Measurements from ENCODE around the gene GPR137B. TPM values are rescaled to one million over a fixed set of nuclear protein-coding genes. Genes with fewer than 3 reads are reported as not detected.

The GPR137B gene
- total and polyA plus RNA-seq, 4 experiments from 2014 or later = 4.1 to 11.8 (median 8.3) TPM

DNA sequence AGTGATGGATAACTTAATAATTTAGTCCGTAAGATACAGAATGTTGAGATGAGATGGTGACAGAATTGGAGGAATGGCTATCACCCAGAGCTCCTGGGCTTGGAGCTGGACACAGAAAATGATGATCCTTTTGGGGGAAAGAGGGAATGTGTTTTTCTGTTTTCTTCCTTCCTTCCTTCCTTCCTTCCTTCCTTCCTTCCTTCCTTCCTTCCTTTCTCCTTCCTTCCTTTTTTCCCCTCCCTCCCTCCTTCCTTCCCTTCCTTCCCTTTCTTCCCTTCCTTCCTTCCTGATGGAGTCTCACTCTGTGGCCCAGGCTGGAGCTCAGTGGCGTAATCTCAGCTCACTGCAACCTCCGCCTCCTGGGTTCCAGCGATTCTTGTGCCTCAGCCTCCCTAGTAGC is 2.8 kb upstream of the GPR137B start:
- ChIA-PET CTCF (ENCODE audit: partially characterized antibody) (no interaction called here), POLR2A (ENCODE audit: partially characterized antibody) (no interaction called here)
- Histone ChIP-seq H3K4me1 (ENCODE audit: insufficient read depth, low read length) (peaks cover 12% of the 10 kb centered on the region), H3K27ac (ENCODE audit: low read depth, low read length) (no peak overlapping the region), H3K27me3 (ENCODE audit: insufficient read depth, low read length) (no peaks in the 10 kb centered on the region), H3K36me3 (ENCODE audit: insufficient read depth, low read length) (no peaks in the 10 kb centered on the region), H3K9me3 (ENCODE audit: control insufficient read depth in 1 of 2, low read length in 2 of 2) (no peaks in the 10 kb centered on the region), H3K4me3 (ENCODE audit: low read length in 2 of 2) (no peak overlapping the region)
- peaks cover 23 to 29% of the 10 kb centered on the region in 2 donors for H3K27me3 Mint-ChIP-seq
- intact Hi-C loops (cut with micrococcal nuclease) = no loop called here
- no peak for DNase-seq
- H3K4me3 Mint-ChIP-seq = no peak overlapping the region
- H3K27ac Mint-ChIP-seq = no peak overlapping the region
- H3K4me1 Mint-ChIP-seq = peaks cover 12 to 31% (median 17%) of the 10 kb centered on the region in 4 donors
- H3K9me3 Mint-ChIP-seq = no peaks in the 10 kb centered on the region
- H3K36me3 Mint-ChIP-seq = peaks cover 0 to 11% of the 10 kb centered on the region in 2 donors

DNA sequence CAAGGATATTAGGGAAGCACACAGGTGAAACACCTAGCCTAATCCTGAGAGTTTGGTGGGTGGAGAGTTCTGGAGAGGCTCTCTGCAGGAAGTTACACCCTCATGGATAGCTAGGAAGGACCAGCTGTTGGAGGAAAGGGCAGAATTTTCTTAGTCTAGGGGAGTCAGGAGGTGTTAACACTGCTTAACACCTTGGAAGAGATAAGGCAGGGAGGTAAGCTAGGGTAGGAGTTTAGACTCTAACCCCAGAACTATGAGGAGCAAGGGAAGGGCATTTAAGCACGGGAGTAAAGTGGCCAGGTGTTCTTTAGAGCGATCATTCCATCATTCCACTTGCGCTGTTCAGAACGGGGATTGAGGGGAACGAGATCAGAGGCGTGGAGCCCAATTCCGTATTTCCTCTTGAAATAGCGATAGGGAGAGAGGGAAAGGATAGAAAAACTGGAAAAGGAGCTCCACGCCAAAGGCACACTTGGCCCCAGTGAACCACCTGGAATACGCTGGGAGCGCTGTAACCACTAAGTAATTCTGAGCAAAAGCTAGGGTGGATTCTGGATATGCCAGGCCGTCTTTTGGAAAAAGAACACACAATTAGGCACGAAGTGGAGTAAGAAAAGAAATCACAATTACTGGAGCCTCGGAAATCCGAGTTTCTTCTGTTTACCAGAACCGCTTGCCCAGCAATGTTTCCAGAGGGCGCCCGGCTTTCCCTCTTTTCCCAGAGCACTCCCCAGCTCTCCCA is 1.5 kb upstream of the GPR137B start:
- Mint-ChIP-seq H3K4me3 (peak overlapping the region; percentile 73 to 88 (median 86)), H3K36me3 (peaks cover 0 to 14% of the 10 kb centered on the region in 2 donors), H3K4me1 (peaks cover 18 to 43% (median 26%) of the 10 kb centered on the region in 4 donors), H3K9me3 (no peaks in the 10 kb centered on the region), H3K27ac (peak overlapping the region in 1 of 7 donors; percentile 31), H3K27me3 (peaks cover 19 to 20% of the 10 kb centered on the region in 2 donors)
- Histone ChIP-seq H3K4me1 (ENCODE audit: insufficient read depth, low read length) (peaks cover 18% of the 10 kb centered on the region), H3K4me3 (ENCODE audit: low read length in 2 of 2) (peak overlapping the region in 1 of 2 donors; percentile 27), H3K9me3 (ENCODE audit: control insufficient read depth in 1 of 2, low read length in 2 of 2) (no peaks in the 10 kb centered on the region), H3K36me3 (ENCODE audit: insufficient read depth, low read length) (no peaks in the 10 kb centered on the region), H3K27ac (ENCODE audit: low read depth, low read length) (no peak overlapping the region), H3K27me3 (ENCODE audit: insufficient read depth, low read length) (no peaks in the 10 kb centered on the region)
- no peak for DNase-seq
- ChIA-PET POLR2A (ENCODE audit: partially characterized antibody) (no interaction called here), CTCF (ENCODE audit: partially characterized antibody) (no interaction called here)
- intact Hi-C loops (cut with micrococcal nuclease) = no loop called here

- Mint-ChIP-seq H3K36me3 (peaks cover 0 to 14% of the 10 kb centered on the region in 2 donors), H3K4me1 (peaks cover 22 to 50% (median 27%) of the 10 kb centered on the region in 4 donors), H3K9me3 (no peaks in the 10 kb centered on the region), H3K4me3 (peak overlapping the region; percentile 73 to 88 (median 86)), H3K27me3 (peaks cover 17 to 18% of the 10 kb centered on the region in 2 donors), H3K27ac (peak overlapping the region in 6 of 7 donors; percentile 3 to 83 (median 56))
- peaks cover 18% of the 10 kb centered on the region for H3K4me1 ChIP-seq (ENCODE audit: insufficient read depth, low read length)
- intact Hi-C loops (cut with micrococcal nuclease) = loop anchor here (1.0 kb wide), 1 partner anchor 141 kb away; no protein-coding TSS in a partner anchor
- peak in 3 of 5 donors; percentile 10 to 15 (median 13) for DNase-seq
- no peaks in the 10 kb centered on the region for H3K36me3 ChIP-seq (ENCODE audit: insufficient read depth, low read length)
- H3K27me3 ChIP-seq (ENCODE audit: insufficient read depth, low read length) = no peaks in the 10 kb centered on the region
- ChIA-PET POLR2A (ENCODE audit: partially characterized antibody) (interaction anchor here (1.1 kb wide), 1 partner anchor 14 kb away, joined by 4 read pairs; no protein-coding TSS in a partner anchor), CTCF (ENCODE audit: partially characterized antibody) (no interaction called here)
- H3K27ac ChIP-seq (ENCODE audit: low read depth, low read length) = no peak overlapping the region
- H3K9me3 ChIP-seq (ENCODE audit: control insufficient read depth in 1 of 2, low read length in 2 of 2) = no peaks in the 10 kb centered on the region
- H3K4me3 ChIP-seq (ENCODE audit: low read length in 2 of 2) = peak overlapping the region in 1 of 2 donors; percentile 27
These were observed 689 bp upstream of the GPR137B start for GRCh38 chr1:236141447-236142252.

GRCh38 chr1:236143104-236143948 is 987 bp downstream of the GPR137B start:
- peak overlapping the region in 6 of 7 donors; percentile 22 to 86 (median 43) for H3K27ac Mint-ChIP-seq
- DNase-seq = peak in 3 of 5 donors; percentile 13 to 26 (median 17)
- peak overlapping the region; percentile 94 to 100 (median 97) for H3K4me3 Mint-ChIP-seq
- ChIA-PET CTCF (ENCODE audit: partially characterized antibody) (interaction anchor here (1.2 kb wide), 1 partner anchor 12 kb away, joined by 3 read pairs; no protein-coding TSS in a partner anchor), POLR2A (ENCODE audit: partially characterized antibody) (interaction anchor here (0.8 to 1.1 kb wide), 2 partner anchors 12 to 13 kb away, joined by 3 to 4 read pairs; no protein-coding TSS in a partner anchor)
- no peaks in the 10 kb centered on the region for H3K27me3 ChIP-seq (ENCODE audit: insufficient read depth, low read length)
- peaks cover 26 to 54% (median 31%) of the 10 kb centered on the region in 4 donors for H3K4me1 Mint-ChIP-seq
- H3K36me3 ChIP-seq (ENCODE audit: insufficient read depth, low read length) = no peaks in the 10 kb centered on the region
- H3K27me3 Mint-ChIP-seq = peaks cover 13 to 17% of the 10 kb centered on the region in 2 donors
- H3K9me3 ChIP-seq (ENCODE audit: control insufficient read depth in 1 of 2, low read length in 2 of 2) = no peaks in the 10 kb centered on the region
- intact Hi-C loops (cut with micrococcal nuclease) = no loop called here
- peak overlapping the region; percentile 29 for H3K27ac ChIP-seq (ENCODE audit: low read depth, low read length)
- H3K36me3 Mint-ChIP-seq = peaks cover 0 to 14% of the 10 kb centered on the region in 2 donors
- H3K9me3 Mint-ChIP-seq = no peaks in the 10 kb centered on the region
- peak overlapping the region; percentile 61 to 88 for H3K4me3 ChIP-seq (ENCODE audit: low read length in 2 of 2)
- peaks cover 18% of the 10 kb centered on the region for H3K4me1 ChIP-seq (ENCODE audit: insufficient read depth, low read length)

- Histone ChIP-seq H3K9me3 (ENCODE audit: control insufficient read depth in 1 of 2, low read length in 2 of 2) (no peaks in the 10 kb centered on the region), H3K4me3 (ENCODE audit: low read length in 2 of 2) (no peak overlapping the region), H3K27me3 (ENCODE audit: insufficient read depth, low read length) (no peaks in the 10 kb centered on the region), H3K27ac (ENCODE audit: low read depth, low read length) (no peak overlapping the region), H3K4me1 (ENCODE audit: insufficient read depth, low read length) (peaks cover 18% of the 10 kb centered on the region), H3K36me3 (ENCODE audit: insufficient read depth, low read length) (no peaks in the 10 kb centered on the region)
- intact Hi-C loops (cut with micrococcal nuclease) = no loop called here
- ChIA-PET POLR2A (ENCODE audit: partially characterized antibody) (interaction anchor here (0.8 kb wide), 1 partner anchor 12 kb away, joined by 3 read pairs; no protein-coding TSS in a partner anchor), CTCF (ENCODE audit: partially characterized antibody) (interaction anchor here (1.2 kb wide), 1 partner anchor 11 kb away, joined by 3 read pairs; no protein-coding TSS in a partner anchor)
- H3K27ac Mint-ChIP-seq = peak overlapping the region in 1 of 7 donors; percentile 62
- no peak for DNase-seq
- peaks cover 0 to 14% of the 10 kb centered on the region in 2 donors for H3K36me3 Mint-ChIP-seq
- H3K9me3 Mint-ChIP-seq = no peaks in the 10 kb centered on the region
- H3K4me3 Mint-ChIP-seq = peak overlapping the region; percentile 48 to 100 (median 97)
- H3K4me1 Mint-ChIP-seq = peaks cover 26 to 54% (median 32%) of the 10 kb centered on the region in 4 donors
- peaks cover 12 to 13% of the 10 kb centered on the region in 2 donors for H3K27me3 Mint-ChIP-seq
These were observed 1.7 kb downstream of the GPR137B start for GRCh38 chr1:236144033-236144432.

GRCh38 chr1:236144446-236145150 is 2.3 kb downstream of the GPR137B start:
- Histone ChIP-seq H3K27me3 (ENCODE audit: insufficient read depth, low read length) (no peaks in the 10 kb centered on the region), H3K27ac (ENCODE audit: low read depth, low read length) (no peak overlapping the region), H3K4me1 (ENCODE audit: insufficient read depth, low read length) (peaks cover 18% of the 10 kb centered on the region), H3K4me3 (ENCODE audit: low read length in 2 of 2) (no peak overlapping the region), H3K36me3 (ENCODE audit: insufficient read depth, low read length) (no peaks in the 10 kb centered on the region), H3K9me3 (ENCODE audit: control insufficient read depth in 1 of 2, low read length in 2 of 2) (no peaks in the 10 kb centered on the region)
- Mint-ChIP-seq H3K27me3 (peaks cover 11 to 13% of the 10 kb centered on the region in 2 donors), H3K4me1 (peaks cover 28 to 59% (median 34%) of the 10 kb centered on the region in 4 donors), H3K27ac (peak overlapping the region in 1 of 7 donors; percentile 44), H3K9me3 (no peaks in the 10 kb centered on the region), H3K4me3 (peak overlapping the region; percentile 40 to 98 (median 62)), H3K36me3 (peaks cover 0 to 14% of the 10 kb centered on the region in 2 donors)
- DNase-seq = no peak
- ChIA-PET POLR2A (ENCODE audit: partially characterized antibody) (no interaction called here), CTCF (ENCODE audit: partially characterized antibody) (no interaction called here)
- intact Hi-C loops (cut with micrococcal nuclease) = no loop called here

Data from CD4-positive, alpha-beta memory T cell (primary cell).